Gastrocnemius medialis (tissue), 4 donors: ENCODE results near the gene SREK1IP1. TPM values are rescaled to one million over a fixed set of nuclear protein-coding genes. Genes with fewer than 3 reads are reported as not detected.

ENCODE experiments used
- ATAC-seq, 2 donors: fragments of 150-250 bp; one replicate each; pipeline ENCODE4 v1.9.1; 2016
- DNase-seq, 2 donors: peaks; one replicate each; pipeline ENCODE4 v3.0.0-alpha.2; 2019
- H3K27ac ChIP-seq, 4 donors: fragments of 200-600 bp; sonication (generic); 1 replicate in 1 of 4; 2 replicates in 3 of 4; pipeline ENCODE4 v1.5.1; 2016 to 2018; ENCODE audit warnings: mild to moderate bottlenecking in 2 of 4, moderate library complexity in 1 of 4
- H3K27me3 ChIP-seq, 3 donors: fragments of 200-600 bp; sonication (generic) in 2 of 3; 1 replicate in 1 of 3; 2 replicates in 2 of 3; pipeline versions ENCODE4 v1.5.1 to v1.6.0; 2016 to 2019; ENCODE audit warnings: mild to moderate bottlenecking in 1 of 3, moderate library complexity in 1 of 3
- H3K36me3 ChIP-seq, 2 donors: fragments of 200-600 bp; sonication (generic) in 1 of 2; one replicate each; pipeline ENCODE4 v1.5.1; 2017 to 2018
- H3K4me1 ChIP-seq, 2 donors: fragments of 200-600 bp; sonication (generic) in 1 of 2; one replicate each; pipeline ENCODE4 v1.5.1; 2016 to 2017; ENCODE audit warnings: mild to moderate bottlenecking in 2 of 2
- H3K4me3 ChIP-seq, 4 donors: fragments of 200-600 bp; sonication (generic) in 3 of 4; 1 replicate in 1 of 4; 2 replicates in 3 of 4; pipeline ENCODE4 v1.5.1; 2016 to 2019; ENCODE audit warnings: mild to moderate bottlenecking in 2 of 4
- H3K9me3 ChIP-seq, 3 donors: fragments of 200-600 bp; sonication (generic) in 2 of 3; 1 replicate in 1 of 3; 2 replicates in 2 of 3; pipeline ENCODE4 v1.5.1; 2016 to 2019
- CTCF ChIP-seq, 5 experiments: fragments of 450-650 bp in 3 of 5; fragments of 200-600 bp in 2 of 5; sonication (generic) in 2 of 5; IDR thresholded peaks in 4 of 5; conservative IDR thresholded peaks in 1 of 5; 1 replicate in 4 of 5; 2 replicates in 1 of 5; pipeline ENCODE4 v1.5.1; 2016 to 2019; ENCODE audit warnings: antibody characterized with exemption in 5 of 5, mild to moderate bottlenecking in 3 of 5, moderate library complexity in 3 of 5
- POLR2A ChIP-seq, 2 donors: fragments of 450-650 bp; IDR thresholded peaks; one replicate each; pipeline ENCODE4 v1.6.1; 2017; ENCODE audit warnings: antibody characterized with exemption in 2 of 2, mild to moderate bottlenecking in 2 of 2, moderate library complexity in 2 of 2
- in situ Hi-C, 4 donors: fragments of 200-750 bp; cut with MboI; loops; one replicate each; pipeline versions ENCODE4 v1.15.0 to v1.8.0; 2017; ENCODE audit warnings: low sequenced_read_pairs in 4 of 4
- intact Hi-C: fragments of 100-400 bp; cut with DNase I; formaldehyde crosslinking; loops from one replicate; pipeline ENCODE4 v1.15.1; 2023; ENCODE audit warnings: low total_unique reads
- total RNA-seq, 4 donors: library from RNA; depleted of rRNA; stranded (reverse); fragments of >200 nt; gene quantifications; one replicate each; pipeline versions ENCODE4 v1.1.0 to v1.2.3, GENCODE V29; 2016

The SREK1IP1 gene
- total RNA-seq, 4 donors from 2014 or later = 2.7 to 7.0 (median 3.9) TPM

DNA sequence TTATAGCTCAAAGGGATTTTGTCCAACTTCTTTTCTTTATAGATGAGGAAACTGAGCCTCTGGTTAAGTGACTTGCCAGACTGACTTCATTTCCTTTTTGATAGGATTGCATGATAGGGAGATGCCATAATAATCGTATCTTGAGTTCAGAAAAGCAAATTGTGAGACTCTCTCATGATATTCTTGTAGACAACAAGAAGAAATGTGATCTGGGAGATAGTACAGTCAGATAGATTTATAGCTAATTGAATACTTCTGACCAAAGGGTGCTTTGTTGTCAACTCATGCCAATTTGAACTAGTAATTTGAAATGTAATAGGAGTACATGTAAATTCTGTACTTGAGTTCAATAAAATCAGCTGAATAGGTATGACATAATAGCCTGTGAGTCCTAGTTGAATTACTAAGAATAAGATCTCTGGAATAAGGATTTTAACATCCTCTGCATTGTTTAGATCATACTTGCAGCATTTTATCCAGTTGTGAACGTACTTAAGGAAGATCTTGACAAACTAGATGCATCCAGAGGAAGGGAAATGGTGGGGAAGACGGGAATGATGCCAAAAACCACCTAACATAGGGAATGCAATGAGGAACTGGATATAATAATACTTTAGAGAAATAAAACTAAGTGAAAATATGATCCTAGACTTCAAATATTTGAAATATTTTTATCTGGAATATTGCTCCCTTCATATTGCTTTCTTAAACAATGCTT is 25.7 kb upstream of the SREK1IP1 start:
- no peaks in the 10 kb centered on the region for H3K27me3 ChIP-seq
- no peak overlapping the region for H3K4me3 ChIP-seq
- ATAC-seq (no peak), DNase-seq (no peak)
- H3K36me3 ChIP-seq = no peaks in the 10 kb centered on the region
- no peak overlapping the region for H3K27ac ChIP-seq
- H3K4me1 ChIP-seq = no peaks in the 10 kb centered on the region
- in situ Hi-C loops = no loop called here
- TF ChIP-seq POLR2A (IDR thresholded peaks at IDR 0.05) = no peak
- TF ChIP-seq CTCF (IDR thresholded peaks at IDR 0.05 in 4 of 5, conservative IDR thresholded peaks at IDR 0.05 in 1 of 5) = no peak
- no peaks in the 10 kb centered on the region for H3K9me3 ChIP-seq
- intact Hi-C loops = no loop called here

GRCh38 chr5:64792469-64792868 is 24.0 kb upstream of the SREK1IP1 start:
- Histone ChIP-seq H3K27me3 (no peaks in the 10 kb centered on the region), H3K4me3 (no peak overlapping the region), H3K27ac (no peak overlapping the region), H3K4me1 (no peaks in the 10 kb centered on the region), H3K9me3 (no peaks in the 10 kb centered on the region), H3K36me3 (peaks cover 0 to under 1% of the 10 kb centered on the region in 2 donors)
- intact Hi-C loops = no loop called here
- no peak for DNase-seq
- TF ChIP-seq CTCF (IDR thresholded peaks at IDR 0.05 in 4 of 5, conservative IDR thresholded peaks at IDR 0.05 in 1 of 5) (no peak), POLR2A (IDR thresholded peaks at IDR 0.05) (no peak)
- ATAC-seq = no peak
- in situ Hi-C loops = no loop called here

- in situ Hi-C loops = no loop called here
- no peak for DNase-seq
- intact Hi-C loops = no loop called here
Observed at GRCh38 chr5:64790210-64790609, 21.7 kb upstream of the SREK1IP1 start.

DNA sequence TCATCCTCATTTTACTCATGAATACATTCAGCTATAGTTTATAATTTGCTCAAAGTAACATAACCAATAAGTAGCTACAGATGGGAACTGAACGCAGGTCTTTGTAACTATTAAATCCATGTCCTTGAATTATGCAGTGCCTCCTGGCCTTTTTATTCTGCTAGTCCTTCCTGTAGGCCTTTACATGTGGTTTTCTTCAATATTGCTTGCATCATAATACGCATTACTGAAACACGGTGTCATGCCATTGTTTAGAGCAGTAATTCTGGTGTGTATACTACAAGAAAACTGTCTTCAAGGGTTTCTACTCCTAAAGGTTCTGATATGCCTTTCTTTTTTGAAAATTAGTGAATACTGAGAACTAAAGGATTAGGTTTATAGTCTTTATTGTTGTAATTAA is 21.0 kb upstream of the SREK1IP1 start:
- Histone ChIP-seq H3K4me1 (no peaks in the 10 kb centered on the region), H3K4me3 (no peak overlapping the region), H3K9me3 (no peaks in the 10 kb centered on the region), H3K36me3 (peaks cover 0 to 8% of the 10 kb centered on the region in 2 donors), H3K27me3 (no peaks in the 10 kb centered on the region), H3K27ac (no peak overlapping the region)
- in situ Hi-C loops (loop anchor here in 3 of 4 donors (5.0 kb wide), 1 partner anchor 157 kb away; no protein-coding TSS in a partner anchor), intact Hi-C loops (loop anchor here (10.0 kb wide), 1 partner anchor 645 kb away; no protein-coding TSS in a partner anchor)
- DNase-seq = no peak
- no peak for ATAC-seq
- TF ChIP-seq CTCF (IDR thresholded peaks at IDR 0.05 in 4 of 5, conservative IDR thresholded peaks at IDR 0.05 in 1 of 5) (no peak), POLR2A (IDR thresholded peaks at IDR 0.05) (no peak)

More at GRCh38 chr5:64790210-64790609, 21.7 kb upstream of the SREK1IP1 start:
- no peak overlapping the region for H3K4me3 ChIP-seq
- H3K4me1 ChIP-seq = no peaks in the 10 kb centered on the region
- H3K36me3 ChIP-seq = peaks cover 0 to 8% of the 10 kb centered on the region in 2 donors
- H3K9me3 ChIP-seq = no peaks in the 10 kb centered on the region
- TF ChIP-seq POLR2A (IDR thresholded peaks at IDR 0.05) (no peak), CTCF (IDR thresholded peaks at IDR 0.05 in 4 of 5, conservative IDR thresholded peaks at IDR 0.05 in 1 of 5) (no peak)
- H3K27ac ChIP-seq = no peak overlapping the region
- H3K27me3 ChIP-seq = no peaks in the 10 kb centered on the region
- no peak for ATAC-seq
